Measurements from ENCODE around the gene DMXL1.

DMXL1 gene

GRCh38 chr5:119290607-119291006 is 219.7 kb downstream of the DMXL1 start:
- no peak for DNase-seq

- no peak for DNase-seq
These were observed 220.2 kb downstream of the DMXL1 start for GRCh38 chr5:119291056-119291455.

- DNase-seq = no peak
These were observed 221.0 kb downstream of the DMXL1 start for GRCh38 chr5:119291877-119292276.

GRCh38 chr5:119292701-119293515 is 222.0 kb downstream of the DMXL1 start:
- no peak for DNase-seq

GRCh38 chr5:119293516-119293829 is 222.6 kb downstream of the DMXL1 start:
- no peak for DNase-seq
